ENCODE results near the gene TRMT11. TPM values are rescaled to one million over a fixed set of nuclear protein-coding genes. Genes with fewer than 3 reads are reported as not detected.

Gene TRMT11
- total and polyA plus RNA-seq, 2 of the 13 experiments (the other 11 are each of a cell fraction or from before 2014, with no cell fraction given) = 42.2 to 81.9 TPM

- TF ChIP-seq, protein P1, sequence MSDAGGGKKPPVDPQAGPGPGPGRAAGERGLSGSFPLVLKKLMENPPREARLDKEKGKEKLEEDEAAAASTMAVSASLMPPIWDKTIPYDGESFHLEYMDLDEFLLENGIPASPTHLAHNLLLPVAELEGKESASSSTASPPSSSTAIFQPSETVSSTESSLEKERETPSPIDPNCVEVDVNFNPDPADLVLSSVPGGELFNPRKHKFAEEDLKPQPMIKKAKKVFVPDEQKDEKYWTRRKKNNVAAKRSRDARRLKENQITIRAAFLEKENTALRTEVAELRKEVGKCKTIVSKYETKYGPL (CRISPR knock-in tag; IDR thresholded peaks at IDR 0.05) = no peak
- TF ChIP-seq, protein P2, sequence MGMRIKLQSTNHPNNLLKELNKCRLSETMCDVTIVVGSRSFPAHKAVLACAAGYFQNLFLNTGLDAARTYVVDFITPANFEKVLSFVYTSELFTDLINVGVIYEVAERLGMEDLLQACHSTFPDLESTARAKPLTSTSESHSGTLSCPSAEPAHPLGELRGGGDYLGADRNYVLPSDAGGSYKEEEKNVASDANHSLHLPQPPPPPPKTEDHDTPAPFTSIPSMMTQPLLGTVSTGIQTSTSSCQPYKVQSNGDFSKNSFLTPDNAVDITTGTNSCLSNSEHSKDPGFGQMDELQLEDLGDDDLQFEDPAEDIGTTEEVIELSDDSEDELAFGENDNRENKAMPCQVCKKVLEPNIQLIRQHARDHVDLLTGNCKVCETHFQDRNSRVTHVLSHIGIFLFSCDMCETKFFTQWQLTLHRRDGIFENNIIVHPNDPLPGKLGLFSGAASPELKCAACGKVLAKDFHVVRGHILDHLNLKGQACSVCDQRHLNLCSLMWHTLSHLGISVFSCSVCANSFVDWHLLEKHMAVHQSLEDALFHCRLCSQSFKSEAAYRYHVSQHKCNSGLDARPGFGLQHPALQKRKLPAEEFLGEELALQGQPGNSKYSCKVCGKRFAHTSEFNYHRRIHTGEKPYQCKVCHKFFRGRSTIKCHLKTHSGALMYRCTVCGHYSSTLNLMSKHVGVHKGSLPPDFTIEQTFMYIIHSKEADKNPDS (CRISPR knock-in tag; IDR thresholded peaks at IDR 0.05) = no peak
- TF ChIP-seq, protein P3, sequence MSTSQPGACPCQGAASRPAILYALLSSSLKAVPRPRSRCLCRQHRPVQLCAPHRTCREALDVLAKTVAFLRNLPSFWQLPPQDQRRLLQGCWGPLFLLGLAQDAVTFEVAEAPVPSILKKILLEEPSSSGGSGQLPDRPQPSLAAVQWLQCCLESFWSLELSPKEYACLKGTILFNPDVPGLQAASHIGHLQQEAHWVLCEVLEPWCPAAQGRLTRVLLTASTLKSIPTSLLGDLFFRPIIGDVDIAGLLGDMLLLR (CRISPR knock-in tag; IDR thresholded peaks at IDR 0.05) = no peak
- TF ChIP-seq RFX1 (IDR thresholded peaks at IDR 0.05) (no peak), IKZF4 (CRISPR knock-in tag; IDR thresholded peaks at IDR 0.05; ENCODE audit: borderline replicate concordance, low read depth, not compliant biosample characterization) (no peak), MIXL1 (CRISPR knock-in tag; IDR thresholded peaks at IDR 0.05) (peak; percentile 86), ATF1 (CRISPR knock-in tag; IDR thresholded peaks at IDR 0.05) (peak; percentile 28; the same call in 1 of the 2 replicates), SETDB1 (CRISPR knock-in tag; IDR thresholded peaks at IDR 0.05; ENCODE audit: borderline replicate concordance) (no peak), CREM (IDR thresholded peaks at IDR 0.05) (peak; percentile 82), CREM (CRISPR knock-in tag; IDR thresholded peaks at IDR 0.05) (no peak), RCOR2 (CRISPR knock-in tag; IDR thresholded peaks at IDR 0.05) (peak; percentile 64; the same call in 1 of the 2 replicates), SMAD1 (CRISPR knock-in tag; IDR thresholded peaks at IDR 0.05; ENCODE audit: borderline replicate concordance, low read depth) (no peak), RFXAP (CRISPR knock-in tag; IDR thresholded peaks at IDR 0.05; ENCODE audit: borderline replicate concordance) (no peak), GFI1 (CRISPR knock-in tag; IDR thresholded peaks at IDR 0.05; ENCODE audit: borderline replicate concordance) (peak; percentile 73), DPF2 (CRISPR knock-in tag; IDR thresholded peaks at IDR 0.05; ENCODE audit: borderline replicate concordance, low read depth) (peak; percentile 91), JUN (CRISPR knock-in tag; IDR thresholded peaks at IDR 0.05) (no peak), CREBL2 (CRISPR knock-in tag; IDR thresholded peaks at IDR 0.05; ENCODE audit: borderline replicate concordance) (no peak), ZNF557 (CRISPR knock-in tag; IDR thresholded peaks at IDR 0.05) (no peak), KDM4B (CRISPR knock-in tag; IDR thresholded peaks at IDR 0.05) (peak; percentile 72; the same call in 1 of the 2 replicates)
- TF ChIP-seq, protein P4, sequence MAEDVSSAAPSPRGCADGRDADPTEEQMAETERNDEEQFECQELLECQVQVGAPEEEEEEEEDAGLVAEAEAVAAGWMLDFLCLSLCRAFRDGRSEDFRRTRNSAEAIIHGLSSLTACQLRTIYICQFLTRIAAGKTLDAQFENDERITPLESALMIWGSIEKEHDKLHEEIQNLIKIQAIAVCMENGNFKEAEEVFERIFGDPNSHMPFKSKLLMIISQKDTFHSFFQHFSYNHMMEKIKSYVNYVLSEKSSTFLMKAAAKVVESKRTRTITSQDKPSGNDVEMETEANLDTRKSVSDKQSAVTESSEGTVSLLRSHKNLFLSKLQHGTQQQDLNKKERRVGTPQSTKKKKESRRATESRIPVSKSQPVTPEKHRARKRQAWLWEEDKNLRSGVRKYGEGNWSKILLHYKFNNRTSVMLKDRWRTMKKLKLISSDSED (CRISPR knock-in tag; IDR thresholded peaks at IDR 0.05) = no peak
- TF ChIP-seq, protein P5, sequence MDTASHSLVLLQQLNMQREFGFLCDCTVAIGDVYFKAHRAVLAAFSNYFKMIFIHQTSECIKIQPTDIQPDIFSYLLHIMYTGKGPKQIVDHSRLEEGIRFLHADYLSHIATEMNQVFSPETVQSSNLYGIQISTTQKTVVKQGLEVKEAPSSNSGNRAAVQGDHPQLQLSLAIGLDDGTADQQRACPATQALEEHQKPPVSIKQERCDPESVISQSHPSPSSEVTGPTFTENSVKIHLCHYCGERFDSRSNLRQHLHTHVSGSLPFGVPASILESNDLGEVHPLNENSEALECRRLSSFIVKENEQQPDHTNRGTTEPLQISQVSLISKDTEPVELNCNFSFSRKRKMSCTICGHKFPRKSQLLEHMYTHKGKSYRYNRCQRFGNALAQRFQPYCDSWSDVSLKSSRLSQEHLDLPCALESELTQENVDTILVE (CRISPR knock-in tag; IDR thresholded peaks at IDR 0.05) = 0 out of 2 replicates have a peak, but pooled peaks have one; percentile 46
- TF ChIP-seq, protein P6, sequence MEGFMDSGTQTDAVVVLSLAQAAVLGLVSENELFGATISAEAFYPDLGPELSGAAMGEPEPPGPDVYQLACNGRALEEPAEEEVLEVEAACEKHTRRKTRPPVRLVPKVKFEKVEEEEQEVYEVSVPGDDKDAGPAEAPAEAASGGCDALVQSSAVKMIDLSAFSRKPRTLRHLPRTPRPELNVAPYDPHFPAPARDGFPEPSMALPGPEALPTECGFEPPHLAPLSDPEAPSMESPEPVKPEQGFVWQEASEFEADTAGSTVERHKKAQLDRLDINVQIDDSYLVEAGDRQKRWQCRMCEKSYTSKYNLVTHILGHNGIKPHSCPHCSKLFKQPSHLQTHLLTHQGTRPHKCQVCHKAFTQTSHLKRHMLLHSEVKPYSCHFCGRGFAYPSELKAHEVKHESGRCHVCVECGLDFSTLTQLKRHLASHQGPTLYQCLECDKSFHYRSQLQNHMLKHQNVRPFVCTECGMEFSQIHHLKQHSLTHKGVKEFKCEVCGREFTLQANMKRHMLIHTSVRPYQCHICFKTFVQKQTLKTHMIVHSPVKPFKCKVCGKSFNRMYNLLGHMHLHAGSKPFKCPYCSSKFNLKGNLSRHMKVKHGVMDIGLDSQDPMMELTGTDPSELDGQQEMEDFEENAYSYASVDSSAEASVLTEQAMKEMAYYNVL (CRISPR knock-in tag; IDR thresholded peaks at IDR 0.05; ENCODE audit: borderline replicate concordance) = peak; percentile 96; the same call in 1 of the 2 replicates
- TF ChIP-seq, protein P7, sequence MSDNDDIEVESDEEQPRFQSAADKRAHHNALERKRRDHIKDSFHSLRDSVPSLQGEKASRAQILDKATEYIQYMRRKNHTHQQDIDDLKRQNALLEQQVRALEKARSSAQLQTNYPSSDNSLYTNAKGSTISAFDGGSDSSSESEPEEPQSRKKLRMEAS (IDR thresholded peaks at IDR 0.05) = no peak
Measured at GRCh38 chr6:125944434-125944816, 41.9 kb upstream of the TRMT11 start (continued).

Data from HepG2 (cell line).